H9 (cell line): ENCODE data around the gene SYP. TPM values are rescaled to one million over a fixed set of nuclear protein-coding genes. Genes with fewer than 3 reads are reported as not detected.

Experiments used
- DNase-seq: peaks from one replicate; pipeline ENCODE4 v3.0.0-alpha.2; 2017
- H2AFZ ChIP-seq: one replicate; pipeline ENCODE4 v1.6.1; 2013; ENCODE audit warnings: mild to moderate bottlenecking, low read length, control low read depth, moderate library complexity
- H2AK5ac ChIP-seq: 2 replicates; pipeline ENCODE4 v1.6.1; 2013; ENCODE audit warnings: low read length, control low read depth, mixed read lengths; ENCODE audit not compliant: insufficient read length
- H2BK120ac ChIP-seq: one replicate; pipeline ENCODE4 v1.6.1; 2013; ENCODE audit warnings: low read depth, mild to moderate bottlenecking, low read length, control low read depth, inconsistent platforms; ENCODE audit not compliant: poor library complexity, severe bottlenecking
- H2BK12ac ChIP-seq: 2 replicates; pipeline ENCODE4 v1.6.1; 2013; ENCODE audit warnings: low read length, control low read depth, mixed read lengths, low read depth; ENCODE audit not compliant: insufficient read length
- H2BK15ac ChIP-seq: 2 replicates; pipeline ENCODE4 v1.6.1; 2013; ENCODE audit warnings: low read depth, low read length, control low read depth
- H2BK20ac ChIP-seq: one replicate; pipeline ENCODE4 v1.6.1; 2013; ENCODE audit warnings: low read depth, mild to moderate bottlenecking, low read length, control low read depth, inconsistent platforms; ENCODE audit not compliant: poor library complexity, severe bottlenecking
- H2BK5ac ChIP-seq: 2 replicates; pipeline ENCODE4 v1.6.1; 2013; ENCODE audit warnings: low read length, control low read depth, mixed read lengths; ENCODE audit not compliant: insufficient read length
- H3K14ac ChIP-seq: 2 replicates; pipeline ENCODE4 v1.6.1; 2013; ENCODE audit warnings: low read length, control low read depth; ENCODE audit not compliant: insufficient read depth
- H3K18ac ChIP-seq: 2 replicates; pipeline ENCODE4 v1.6.1; 2013; ENCODE audit warnings: low read depth, mild to moderate bottlenecking, mixed read lengths, low read length, control low read depth; ENCODE audit not compliant: insufficient read length
- H3K23ac ChIP-seq: 2 replicates; pipeline ENCODE4 v1.6.1; 2013; ENCODE audit warnings: low read length, control low read depth, mixed read lengths, low read depth; ENCODE audit not compliant: insufficient read length
- H3K23me2 ChIP-seq: 2 replicates; pipeline ENCODE4 v1.6.1; 2013; ENCODE audit warnings: low read depth, mild to moderate bottlenecking, mixed read lengths, low read length, control low read depth; ENCODE audit not compliant: insufficient read length, poor library complexity, severe bottlenecking
- H3K27ac ChIP-seq: 2 replicates; pipeline ENCODE4 v1.5.1; 2013; ENCODE audit warnings: low read length, control low read depth, mixed read lengths, low read depth; ENCODE audit not compliant: insufficient read length
- H3K27me3 ChIP-seq: 2 replicates; pipeline ENCODE4 v1.6.1; 2013; ENCODE audit warnings: low read length, control low read depth, inconsistent platforms; ENCODE audit not compliant: insufficient read depth
- H3K4ac ChIP-seq: 2 replicates; pipeline ENCODE4 v1.6.1; 2013; ENCODE audit warnings: low read depth, mild to moderate bottlenecking, control low read depth, inconsistent platforms, low read length, moderate library complexity
- H3K4me1 ChIP-seq: 2 replicates; pipeline ENCODE4 v1.6.1; 2013; ENCODE audit warnings: low read length, control low read depth, inconsistent platforms; ENCODE audit not compliant: insufficient read depth
- H3K4me2 ChIP-seq: 2 replicates; pipeline ENCODE4 v1.6.1; 2013; ENCODE audit warnings: low read length, control low read depth, mixed read lengths; ENCODE audit not compliant: insufficient read length, insufficient read depth
- H3K56ac ChIP-seq: 2 replicates; pipeline ENCODE4 v1.6.1; 2013; ENCODE audit warnings: low read depth, mild to moderate bottlenecking, mixed read lengths, low read length, control low read depth; ENCODE audit not compliant: insufficient read length
- H3K79me1 ChIP-seq: 2 replicates; pipeline ENCODE4 v1.6.1; 2013; ENCODE audit warnings: low read depth, mild to moderate bottlenecking, moderate library complexity, low read length, control low read depth, inconsistent platforms; ENCODE audit not compliant: insufficient read depth, poor library complexity, severe bottlenecking
- H3K79me2 ChIP-seq: 2 replicates; pipeline ENCODE4 v1.6.1; 2013; ENCODE audit warnings: low read length, control low read depth, inconsistent platforms; ENCODE audit not compliant: insufficient read depth
- H3K9ac ChIP-seq: 2 replicates; pipeline ENCODE4 v1.6.1; 2013; ENCODE audit warnings: low read length, control low read depth, mixed read lengths; ENCODE audit not compliant: insufficient read length; ENCODE audit errors: extremely low read depth
- H3K9me3 ChIP-seq: one replicate; pipeline ENCODE4 v1.6.1; 2013; ENCODE audit warnings: low read depth, low read length, inconsistent platforms; ENCODE audit not compliant: control insufficient read depth
- H3T11ph ChIP-seq: one replicate; pipeline ENCODE4 v1.6.1; 2013; ENCODE audit warnings: mild to moderate bottlenecking, low read length, control low read depth, inconsistent platforms
- H4K20me1 ChIP-seq: one replicate; pipeline ENCODE4 v1.6.1; 2013; ENCODE audit not compliant: control insufficient read depth, insufficient read length, insufficient read depth
- H4K5ac ChIP-seq: 2 replicates; pipeline ENCODE4 v1.6.1; 2013; ENCODE audit warnings: low read depth, mild to moderate bottlenecking, mixed read lengths, low read length, control low read depth; ENCODE audit not compliant: insufficient read length
- H4K8ac ChIP-seq: replicated peaks from 2 replicates; pipeline ENCODE4 v1.6.1; 2013; ENCODE audit warnings: low read length, control low read depth, mixed read lengths, low read depth; ENCODE audit not compliant: insufficient read length
- H4K91ac ChIP-seq: 2 replicates; pipeline ENCODE4 v1.6.1; 2013; ENCODE audit warnings: low read depth, mild to moderate bottlenecking, moderate library complexity, mixed read lengths, low read length, control low read depth; ENCODE audit not compliant: insufficient read length
- H3K27ac Mint-ChIP-seq, 3 experiments: 2 replicates in 2 of 3; 3 replicates in 1 of 3; pipeline ENCODE4 v1.8.0; 2020 to 2021; ENCODE audit warnings: mixed read lengths in 3 of 3, mild to moderate bottlenecking in 1 of 3, moderate library complexity in 1 of 3
- H3K27me3 Mint-ChIP-seq: 2 replicates; pipeline ENCODE4 v1.8.0; 2021; ENCODE audit warnings: low read depth, mild to moderate bottlenecking, moderate library complexity, mixed read lengths
- H3K36me3 Mint-ChIP-seq, 3 experiments: 2 replicates in 2 of 3; 3 replicates in 1 of 3; pipeline ENCODE4 v1.8.0; 2020 to 2021; ENCODE audit warnings: low read depth in 3 of 3, mixed read lengths in 3 of 3; ENCODE audit not compliant: insufficient read depth in 1 of 3
- H3K4me1 Mint-ChIP-seq, 2 experiments: 2 replicates each; pipeline ENCODE4 v1.8.0; 2020; ENCODE audit warnings: mixed read lengths in 2 of 2
- H3K4me3 Mint-ChIP-seq, 2 experiments: 2 replicates in 1 of 2; 3 replicates in 1 of 2; pipeline ENCODE4 v1.8.0; 2020 to 2021; ENCODE audit warnings: mild to moderate bottlenecking in 2 of 2, mixed read lengths in 2 of 2, moderate library complexity in 1 of 2
- H3K9me3 Mint-ChIP-seq, 2 experiments: 2 replicates in 1 of 2; 3 replicates in 1 of 2; pipeline ENCODE4 v1.8.0; 2020; ENCODE audit warnings: mild to moderate bottlenecking in 2 of 2, mixed read lengths in 2 of 2, moderate library complexity in 1 of 2
- CTCF ChIP-seq: fragments of 200-600 bp; sonication (generic); conservative IDR thresholded peaks from 3 replicates; pipeline ENCODE4 v1.8.0; 2021; ENCODE audit warnings: antibody characterized with exemption, mild to moderate bottlenecking
- WGBS: extraction: QIAGEN DNeasy Blood & Tissue Kit; methylation state at CpG from one replicate; pipeline ENCODE4 v1.1.7; 2013; ENCODE audit warnings: missing lambda C conversion rate, low lambda C conversion rate, mixed read lengths; ENCODE audit not compliant: insufficient read length; ENCODE audit errors: extremely low coverage; 5-methylcytosine and 5-hydroxymethylcytosine counted together
- total RNA-seq: library from RNA; stranded (reverse); gene quantifications from 2 replicates; pipeline ENCODE4 v1.2.1, GENCODE V29; 2021

SYP gene
- total RNA-seq, 1 experiment from 2014 or later, result 1.8 TPM

- no peaks in the 10 kb centered on the region for H4K20me1 ChIP-seq
- no peak overlapping the region for H2AFZ ChIP-seq
- H3K4me1 ChIP-seq, result no peaks in the 10 kb centered on the region
- H3K79me2 ChIP-seq, result no peaks in the 10 kb centered on the region
- no peak overlapping the region for H3K4ac ChIP-seq
- Mint-ChIP-seq H3K27me3 (peaks cover 2% of the 10 kb centered on the region), H3K27ac (no peak overlapping the region), H3K36me3 (peaks cover 0 to 6% (median 0%) of the 10 kb centered on the region in 3 experiments; a peak in 2 of 7 replicates), H3K9me3 (peaks cover 57 to 79% of the 10 kb centered on the region in 2 experiments), H3K4me3 (no peak overlapping the region), H3K4me1 (peaks cover 3 to 21% of the 10 kb centered on the region in 2 experiments; a peak in 3 of 4 replicates)
- no peak overlapping the region for H3K23ac ChIP-seq
- DNase-seq, result no peak
- no peak overlapping the region for H3K4me2 ChIP-seq
- peaks cover 17% of the 10 kb centered on the region for H3K9me3 ChIP-seq
- H3K79me1 ChIP-seq, result no peaks in the 10 kb centered on the region
- no peak overlapping the region for H4K91ac ChIP-seq
- no peak overlapping the region; the same call in 1 of the 2 replicates for H3K14ac ChIP-seq
- H4K8ac ChIP-seq, result no peak overlapping the region
- H2BK20ac ChIP-seq, result no peak overlapping the region
- no peak overlapping the region for H4K5ac ChIP-seq
- no peak overlapping the region for H2BK12ac ChIP-seq
- H3K27ac ChIP-seq, result no peak overlapping the region
- no peak overlapping the region for H2BK15ac ChIP-seq
- H3K9ac ChIP-seq, result no peak overlapping the region
- TF ChIP-seq CTCF, result no peak
- H3K56ac ChIP-seq, result no peak overlapping the region
- H3T11ph ChIP-seq, result no peak overlapping the region
- H3K23me2 ChIP-seq, result no peaks in the 10 kb centered on the region
- H2BK5ac ChIP-seq, result no peak overlapping the region
- H3K18ac ChIP-seq, result no peak overlapping the region
- no peak overlapping the region for H2AK5ac ChIP-seq
- H2BK120ac ChIP-seq, result no peak overlapping the region
- H3K27me3 ChIP-seq, result no peaks in the 10 kb centered on the region
- no CpG with 5 or more reads among the region's 13 CpGs for WGBS
Observed at GRCh38 chrX:49205443-49205842, 5.5 kb upstream of the SYP start.
